Measurements from ENCODE around the gene B4GALT2. TPM values are rescaled to one million over a fixed set of nuclear protein-coding genes. Genes with fewer than 3 reads are reported as not detected.

B4GALT2 gene
- total and polyA plus RNA-seq, 9 of the 15 experiments (the other 6 are each of a cell fraction or from before 2014, with no cell fraction given), result 1.3 to 86.8 (median 43.8) TPM

DNA sequence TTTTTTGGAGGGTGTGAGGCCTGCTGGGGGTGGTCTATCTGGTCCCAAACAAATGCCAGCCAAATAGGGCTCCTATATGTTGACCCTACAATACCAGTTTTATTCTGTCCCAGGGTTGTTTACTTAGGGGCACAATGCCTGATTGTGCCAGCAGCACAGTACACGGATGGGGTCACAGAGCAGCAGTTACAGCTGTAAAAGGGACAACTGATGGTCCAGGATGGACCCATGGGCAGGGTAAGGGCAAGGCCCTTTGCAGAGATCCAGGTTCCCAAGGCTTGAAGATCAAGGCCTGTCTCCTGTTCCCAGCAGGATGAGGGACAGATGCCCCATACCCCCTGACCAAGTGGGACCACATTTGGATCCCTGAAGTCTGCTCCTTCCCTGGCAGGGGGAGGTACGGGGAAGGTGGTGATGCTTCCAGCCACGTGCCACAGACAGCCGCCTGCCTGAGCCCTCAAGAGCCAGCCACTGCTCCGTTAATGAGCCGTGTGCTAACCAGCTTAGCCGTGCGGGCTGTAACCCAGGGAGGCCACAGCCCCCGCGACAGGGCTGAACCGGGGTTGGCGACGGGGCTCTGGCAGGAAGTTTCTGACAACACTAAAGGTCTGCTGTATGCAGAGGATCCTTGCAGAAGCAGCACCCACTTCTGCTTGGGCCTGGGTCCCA is 34.1 kb downstream of the B4GALT2 start:
- ATAC-seq, result no peak
- Histone ChIP-seq H3K9me3 (replicated peaks; ENCODE audit: control insufficient read depth, insufficient read depth, low read depth, low read length) (no peaks in the 10 kb centered on the region), H3K27me3 (ENCODE audit: control insufficient read depth in 2 of 2, insufficient read depth in 2 of 2, low read length in 2 of 2) (no peaks in the 10 kb centered on the region), H2AFZ (ENCODE audit: low read depth, low read length) (no peak overlapping the region), H3K4me3 (no peak overlapping the region), H4K20me1 (replicated peaks; ENCODE audit: control insufficient read depth, insufficient read depth, low read length) (no peaks in the 10 kb centered on the region; the same call in 1 of the 2 replicates), H3K4me1 (replicated peaks in 1 of 2; ENCODE audit: control insufficient read depth in 2 of 2, insufficient read depth in 2 of 2, low read length in 2 of 2) (peaks cover 6 to 48% of the 10 kb centered on the region in 2 experiments; a peak in 4 of 5 replicates), H3K79me2 (ENCODE audit: control insufficient read depth, insufficient read depth, low read length) (no peaks in the 10 kb centered on the region), H3K36me3 (ENCODE audit: control insufficient read depth, insufficient read depth, low read length) (no peaks in the 10 kb centered on the region), H3K9me1 (ENCODE audit: control insufficient read depth, insufficient read depth, low read length) (no peaks in the 10 kb centered on the region), H3K27ac (ENCODE audit: extremely low read depth, low read depth, low read length) (no peak overlapping the region), H3K4me2 (ENCODE audit: insufficient read depth, low read length) (no peak overlapping the region), H3K9ac (ENCODE audit: insufficient read depth in 1 of 2, low read depth in 2 of 2, low read length in 2 of 2) (peak overlapping the region in 1 of 2 experiments; percentile 45; a peak in 1 of 4 replicates)
- ChIA-PET POLR2A (interaction anchor here (0.5 to 3.9 kb wide), 3 partner anchors 12 to 546 kb away, joined by 3 to 29 read pairs (median 7); partner anchors contain the start of gene SLC6A9), CTCF (ENCODE audit: low intra/inter-chr PET ratio) (interaction anchor here (1.1 kb wide), 1 partner anchor 23 kb away, joined by 3 read pairs; no protein-coding TSS in a partner anchor)
- in situ Hi-C loops (cut with MboI) (no loop called here), intact Hi-C loops (cut with micrococcal nuclease) (no loop called here)
- FAIRE-seq, result no peak
- DNase-seq (ENCODE audit: extremely low read depth in 1 of 4, low spot score in 3 of 4), result no peak
- WGBS (ENCODE audit: insufficient coverage, low coverage, missing lambda C conversion rate), result 73% methylated on average over 13 of the region's 13 CpGs
- BruUV-seq (replicated peaks), result no TSS peak
- TF ChIP-seq, protein P1, sequence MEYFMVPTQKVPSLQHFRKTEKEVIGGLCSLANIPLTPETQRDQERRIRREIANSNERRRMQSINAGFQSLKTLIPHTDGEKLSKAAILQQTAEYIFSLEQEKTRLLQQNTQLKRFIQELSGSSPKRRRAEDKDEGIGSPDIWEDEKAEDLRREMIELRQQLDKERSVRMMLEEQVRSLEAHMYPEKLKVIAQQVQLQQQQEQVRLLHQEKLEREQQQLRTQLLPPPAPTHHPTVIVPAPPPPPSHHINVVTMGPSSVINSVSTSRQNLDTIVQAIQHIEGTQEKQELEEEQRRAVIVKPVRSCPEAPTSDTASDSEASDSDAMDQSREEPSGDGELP (CRISPR knock-in tag; IDR thresholded peaks at IDR 0.05; ENCODE audit: borderline replicate concordance), result 0 out of 2 replicates have a peak, but pooled peaks have one; percentile 22
- peak; percentile 29; the same call in 1 of the 2 replicates for TF ChIP-seq POLR2G (IDR thresholded peaks at IDR 0.05; ENCODE audit: low read depth, low read length)
- TF ChIP-seq RBFOX2 (IDR thresholded peaks at IDR 0.05; ENCODE audit: low read depth, low read length), result 0 out of 2 replicates have a peak, but pooled peaks have one; percentile 32
- TF ChIP-seq SNAPC5 (CRISPR knock-in tag; IDR thresholded peaks at IDR 0.05), result no peak

Data from K562 (cell line).